ENCODE measurements around the gene MRPS31. TPM values are rescaled to one million over a fixed set of nuclear protein-coding genes. Genes with fewer than 3 reads are reported as not detected.

MRPS31 gene
- total and polyA plus RNA-seq, 7 experiments from 2014 or later: 15.8 to 63.1 (median 38.2) TPM

GRCh38 chr13:40779049-40779448, 8.1 kb upstream of the MRPS31 start:
- intact Hi-C loops (cut with micrococcal nuclease): loop anchor here (5.0 to 10.0 kb wide), 9 partner anchors 238 to 1744 kb away; partner anchors contain the start of genes DGKH (in 1 of the 2), ELF1 (in 1 of the 2), NHLRC3 (in 1 of the 2) and PROSER1 (in 1 of the 2)

GRCh38 chr13:40777809-40778175, 6.8 kb upstream of the MRPS31 start:
- DNase-seq (no peak), ATAC-seq (no peak)
- Histone ChIP-seq H3K4me1 (ENCODE audit: control insufficient read depth in 2 of 2, insufficient read depth in 2 of 2, low read length in 2 of 2) (peaks cover 21 to 24% of the 10 kb centered on the region in 2 donors), H3K27me3 (ENCODE audit: control insufficient read depth in 2 of 2, insufficient read depth in 2 of 2, low read length in 2 of 2) (no peaks in the 10 kb centered on the region), H3K27ac (ENCODE audit: low read depth, low read length) (peak overlapping the region; percentile 61), H3K4me3 (ENCODE audit: low read length) (no peak overlapping the region), H3K9me3 (ENCODE audit: control insufficient read depth in 2 of 3, low read length in 3 of 3) (no peaks in the 10 kb centered on the region), H3K36me3 (ENCODE audit: control insufficient read depth in 2 of 3, insufficient read depth in 3 of 3, low read length in 3 of 3) (no peaks in the 10 kb centered on the region)
- no peaks in the 10 kb centered on the region for H3K36me3 Mint-ChIP-seq
- peaks cover 0 to 2% (median 0%) of the 10 kb centered on the region in 11 donors for H3K9me3 Mint-ChIP-seq
- ChIA-PET POLR2A (interaction anchor here (0.6 to 1.5 kb wide), 5 partner anchors 11 to 1079 kb away, joined by 3 to 8 read pairs (median 3); partner anchors contain the start of genes ELF1 and SLC25A15), CTCF (interaction anchor here (0.8 to 1.7 kb wide), 10 partner anchors 10 to 1095 kb away, joined by 3 to 12 read pairs (median 4); no protein-coding TSS in a partner anchor)
- peak overlapping the region; percentile 94 to 99 (median 97) for H3K27ac Mint-ChIP-seq
- peaks cover 19 to 36% (median 32%) of the 10 kb centered on the region in 7 donors for H3K4me1 Mint-ChIP-seq
- intact Hi-C loops (cut with micrococcal nuclease): loop anchor here (1.0 to 10.0 kb wide), 16 partner anchors 12 to 1743 kb away; partner anchors contain the start of genes DGKH (in 1 of the 2), ELF1 (in 1 of the 2), FOXO1 (in 1 of the 2) and NHLRC3 (in 1 of the 2)
- no peaks in the 10 kb centered on the region for H3K27me3 Mint-ChIP-seq
- peak overlapping the region in 9 of 10 donors; percentile 39 to 87 (median 79) for H3K4me3 Mint-ChIP-seq

More at GRCh38 chr13:40779049-40779448, 8.1 kb upstream of the MRPS31 start:
- DNase-seq (no peak), ATAC-seq (no peak)
- H3K36me3 ChIP-seq (ENCODE audit: control insufficient read depth in 2 of 3, insufficient read depth in 3 of 3, low read length in 3 of 3): no peaks in the 10 kb centered on the region
- H3K27ac ChIP-seq (ENCODE audit: low read depth, low read length): peak overlapping the region; percentile 3
- H3K4me3 Mint-ChIP-seq: peak overlapping the region in 1 of 10 donors; percentile 45
- no peaks in the 10 kb centered on the region for H3K27me3 Mint-ChIP-seq
- H3K36me3 Mint-ChIP-seq: no peaks in the 10 kb centered on the region
- no peaks in the 10 kb centered on the region for H3K9me3 ChIP-seq (ENCODE audit: control insufficient read depth in 2 of 3, low read length in 3 of 3)
- no peaks in the 10 kb centered on the region for H3K27me3 ChIP-seq (ENCODE audit: control insufficient read depth in 2 of 2, insufficient read depth in 2 of 2, low read length in 2 of 2)
- H3K27ac Mint-ChIP-seq: peak overlapping the region in 8 of 9 donors; percentile 55 to 94 (median 86)
- CTCF ChIA-PET: no interaction called here
- POLR2A ChIA-PET: interaction anchor here (0.7 kb wide), 1 partner anchor 9 kb away, joined by 3 read pairs; no protein-coding TSS in a partner anchor
- H3K4me1 ChIP-seq (ENCODE audit: control insufficient read depth in 2 of 2, insufficient read depth in 2 of 2, low read length in 2 of 2): peaks cover 21 to 24% of the 10 kb centered on the region in 2 donors
- peaks cover 19 to 36% (median 32%) of the 10 kb centered on the region in 7 donors for H3K4me1 Mint-ChIP-seq
- peaks cover 0 to 2% (median 0%) of the 10 kb centered on the region in 11 donors for H3K9me3 Mint-ChIP-seq
- H3K4me3 ChIP-seq (ENCODE audit: low read length): no peak overlapping the region

- Mint-ChIP-seq H3K36me3 (no peaks in the 10 kb centered on the region), H3K27me3 (no peaks in the 10 kb centered on the region), H3K27ac (peak overlapping the region; percentile 94 to 99 (median 97)), H3K4me3 (peak overlapping the region; percentile 68 to 92 (median 82)), H3K4me1 (peaks cover 19 to 36% (median 32%) of the 10 kb centered on the region in 7 donors), H3K9me3 (peaks cover 0 to 2% (median 0%) of the 10 kb centered on the region in 11 donors)
- Histone ChIP-seq H3K9me3 (ENCODE audit: control insufficient read depth in 2 of 3, low read length in 3 of 3) (no peaks in the 10 kb centered on the region), H3K27me3 (ENCODE audit: control insufficient read depth in 2 of 2, insufficient read depth in 2 of 2, low read length in 2 of 2) (no peaks in the 10 kb centered on the region), H3K4me1 (ENCODE audit: control insufficient read depth in 2 of 2, insufficient read depth in 2 of 2, low read length in 2 of 2) (peaks cover 21 to 24% of the 10 kb centered on the region in 2 donors), H3K4me3 (ENCODE audit: low read length) (peak overlapping the region; percentile 37), H3K36me3 (ENCODE audit: control insufficient read depth in 2 of 3, insufficient read depth in 3 of 3, low read length in 3 of 3) (no peaks in the 10 kb centered on the region), H3K27ac (ENCODE audit: low read depth, low read length) (peak overlapping the region; percentile 61)
- intact Hi-C loops (cut with micrococcal nuclease): loop anchor here (1.0 to 10.0 kb wide), 16 partner anchors 12 to 1742 kb away; partner anchors contain the start of genes DGKH (in 1 of the 2), ELF1 (in 1 of the 2), FOXO1 (in 1 of the 2) and NHLRC3 (in 1 of the 2)
- CTCF ChIA-PET: interaction anchor here (0.6 to 1.8 kb wide), 15 partner anchors 10 to 1303 kb away, joined by 3 to 12 read pairs (median 4); no protein-coding TSS in a partner anchor
- POLR2A ChIA-PET: interaction anchor here (0.6 to 1.5 kb wide), 4 partner anchors 12 to 242 kb away, joined by 3 to 8 read pairs (median 4); partner anchors contain the start of genes ELF1 and SLC25A15
- ATAC-seq (peak; percentile 78), DNase-seq (peak in 2 of 9 donors; percentile 15 to 44)
Measured at GRCh38 chr13:40777166-40777808, 6.3 kb upstream of the MRPS31 start.

- Histone ChIP-seq H3K4me3 (ENCODE audit: low read length) (peak overlapping the region; percentile 37), H3K9me3 (ENCODE audit: control insufficient read depth in 2 of 3, low read length in 3 of 3) (no peaks in the 10 kb centered on the region), H3K36me3 (ENCODE audit: control insufficient read depth in 2 of 3, insufficient read depth in 3 of 3, low read length in 3 of 3) (no peaks in the 10 kb centered on the region), H3K27ac (ENCODE audit: low read depth, low read length) (peak overlapping the region; percentile 61), H3K4me1 (ENCODE audit: control insufficient read depth in 2 of 2, insufficient read depth in 2 of 2, low read length in 2 of 2) (peaks cover 21 to 24% of the 10 kb centered on the region in 2 donors), H3K27me3 (ENCODE audit: control insufficient read depth in 2 of 2, insufficient read depth in 2 of 2, low read length in 2 of 2) (no peaks in the 10 kb centered on the region)
- Mint-ChIP-seq H3K4me1 (peaks cover 19 to 36% (median 32%) of the 10 kb centered on the region in 7 donors), H3K27me3 (no peaks in the 10 kb centered on the region), H3K9me3 (peaks cover 0 to 2% (median 0%) of the 10 kb centered on the region in 11 donors), H3K27ac (peak overlapping the region; percentile 94 to 99 (median 97)), H3K36me3 (no peaks in the 10 kb centered on the region), H3K4me3 (peak overlapping the region; percentile 68 to 92 (median 82))
- intact Hi-C loops (cut with micrococcal nuclease): loop anchor here (1.0 to 10.0 kb wide), 18 partner anchors 13 to 1742 kb away; partner anchors contain the start of genes SLC25A15 (in 2 of the 2), DGKH (in 1 of the 2), ELF1 (in 1 of the 2) and FOXO1 (in 1 of the 2)
- ATAC-seq: peak; percentile 92
- peak; percentile 20 to 85 (median 79) for DNase-seq
- ChIA-PET CTCF (interaction anchor here (0.6 to 1.8 kb wide), 13 partner anchors 10 to 1303 kb away, joined by 3 to 12 read pairs (median 4); no protein-coding TSS in a partner anchor), POLR2A (interaction anchor here (0.6 to 1.5 kb wide), 4 partner anchors 12 to 214 kb away, joined by 3 to 8 read pairs (median 5); partner anchors contain the start of gene SLC25A15)
Measured at GRCh38 chr13:40776681-40777165, 5.7 kb upstream of the MRPS31 start.

GRCh38 chr13:40776232-40776631, 5.2 kb upstream of the MRPS31 start:
- no peaks in the 10 kb centered on the region for H3K27me3 Mint-ChIP-seq
- H3K36me3 Mint-ChIP-seq: no peaks in the 10 kb centered on the region
- peak in 1 of 9 donors; percentile 11 for DNase-seq
- Histone ChIP-seq H3K27me3 (ENCODE audit: control insufficient read depth in 2 of 2, insufficient read depth in 2 of 2, low read length in 2 of 2) (no peaks in the 10 kb centered on the region), H3K4me1 (ENCODE audit: control insufficient read depth in 2 of 2, insufficient read depth in 2 of 2, low read length in 2 of 2) (peaks cover 21 to 24% of the 10 kb centered on the region in 2 donors), H3K27ac (ENCODE audit: low read depth, low read length) (peak overlapping the region; percentile 61), H3K36me3 (ENCODE audit: control insufficient read depth in 2 of 3, insufficient read depth in 3 of 3, low read length in 3 of 3) (no peaks in the 10 kb centered on the region), H3K9me3 (ENCODE audit: control insufficient read depth in 2 of 3, low read length in 3 of 3) (no peaks in the 10 kb centered on the region), H3K4me3 (ENCODE audit: low read length) (peak overlapping the region; percentile 37)
- POLR2A ChIA-PET: interaction anchor here (0.6 to 1.1 kb wide), 6 partner anchors 9 to 711 kb away, joined by 3 to 6 read pairs (median 3); partner anchors contain the start of gene SLC25A15
- peak overlapping the region; percentile 30 to 99 (median 97) for H3K27ac Mint-ChIP-seq
- peaks cover 0 to 2% (median 0%) of the 10 kb centered on the region in 11 donors for H3K9me3 Mint-ChIP-seq
- ATAC-seq: no peak
- intact Hi-C loops (cut with micrococcal nuclease): loop anchor here (1.0 to 10.0 kb wide), 14 partner anchors 13 to 1741 kb away; partner anchors contain the start of genes DGKH (in 1 of the 2), ELF1 (in 1 of the 2), NHLRC3 (in 1 of the 2) and PROSER1 (in 1 of the 2)
- CTCF ChIA-PET: interaction anchor here (1.8 kb wide), 1 partner anchor 9 kb away, joined by 5 read pairs; no protein-coding TSS in a partner anchor
- peaks cover 19 to 38% (median 32%) of the 10 kb centered on the region in 7 donors for H3K4me1 Mint-ChIP-seq
- H3K4me3 Mint-ChIP-seq: peak overlapping the region; percentile 63 to 92 (median 82)
